GM12873 (cell line): Measurements from ENCODE around the gene PCSK5.

Experiments
- CTCF ChIP-seq: IDR thresholded peaks from 2 replicates; pipeline ENCODE4 v1.5.1; 2012; ENCODE audit warnings: low read depth, mild to moderate bottlenecking, moderate library complexity, low read length, control low read depth; ENCODE audit not compliant: insufficient read depth; ENCODE audit errors: missing control alignments

The PCSK5 gene

GRCh38 chr9:75964427-75964826 lies 74.0 kb downstream of the PCSK5 start:
- TF ChIP-seq CTCF: no peak

- TF ChIP-seq CTCF: no peak
Observed at GRCh38 chr9:75965231-75965630, 74.8 kb downstream of the PCSK5 start.

- no peak for TF ChIP-seq CTCF
Observed at GRCh38 chr9:75967556-75967955, 77.1 kb downstream of the PCSK5 start.

GRCh38 chr9:75974016-75974766 lies 83.7 kb downstream of the PCSK5 start:
- no peak for TF ChIP-seq CTCF

- no peak for TF ChIP-seq CTCF
Observed at GRCh38 chr9:75975071-75975470, 84.6 kb downstream of the PCSK5 start.

GRCh38 chr9:75976549-75976948 lies 86.1 kb downstream of the PCSK5 start:
- no peak for TF ChIP-seq CTCF

GRCh38 chr9:75979362-75979761 lies 88.9 kb downstream of the PCSK5 start:
- peak; percentile 24 for TF ChIP-seq CTCF
